Esophagus (tissue), 2 donors: ENCODE results near the gene RPL11. TPM values are rescaled to one million over a fixed set of nuclear protein-coding genes. Genes with fewer than 3 reads are reported as not detected.

Source experiments
- H3K27ac ChIP-seq, 2 donors: one replicate each; pipeline ENCODE4 v1.5.1; 2013; ENCODE audit warnings: low read depth in 2 of 2, mild to moderate bottlenecking in 2 of 2, inconsistent platforms in 1 of 2, low read length in 1 of 2, moderate library complexity in 1 of 2
- H3K27me3 ChIP-seq, 2 donors: one replicate each; pipeline ENCODE4 v1.6.1; 2013; ENCODE audit warnings: low read length in 2 of 2, control low read depth in 1 of 2, mild to moderate bottlenecking in 1 of 2; ENCODE audit not compliant: insufficient read depth in 2 of 2, control insufficient read depth in 1 of 2
- H3K36me3 ChIP-seq, 2 donors: one replicate each; pipeline ENCODE4 v1.6.1; 2013; ENCODE audit warnings: low read length in 1 of 2; ENCODE audit not compliant: control insufficient read depth in 2 of 2, insufficient read depth in 2 of 2
- H3K4me1 ChIP-seq, 2 donors: one replicate each; pipeline ENCODE4 v1.6.1; 2013; ENCODE audit warnings: low read length in 1 of 2; ENCODE audit not compliant: control insufficient read depth in 2 of 2, insufficient read depth in 2 of 2
- H3K4me3 ChIP-seq, 2 donors: one replicate each; pipeline ENCODE4 v1.5.1; 2013; ENCODE audit warnings: low read length in 2 of 2, mild to moderate bottlenecking in 2 of 2, low read depth in 1 of 2, moderate library complexity in 1 of 2
- H3K9me3 ChIP-seq, 2 donors: one replicate each; pipeline ENCODE4 v1.6.1; 2013; ENCODE audit warnings: mild to moderate bottlenecking in 2 of 2, low read depth in 1 of 2, low read length in 1 of 2, moderate library complexity in 1 of 2; ENCODE audit not compliant: control insufficient read depth in 2 of 2, insufficient read depth in 1 of 2
- WGBS, 2 donors: extraction: QIAGEN DNeasy Blood & Tissue Kit; methylation state at CpG; one replicate each; pipeline ENCODE4 v1.1.7; 2013; 5-methylcytosine and 5-hydroxymethylcytosine counted together
- polyA plus RNA-seq, 2 donors: library from polyadenylated mRNA; stranded (reverse); fragments of 200-250 nt; gene quantifications; one replicate each; pipeline ENCODE4 v1.2.3, GENCODE V29; 2013
- donor health status: healthy with polysubstance abuse.
- donor health status: Bipolar disorder and iron deficiency.

Gene RPL11
- polyA plus RNA-seq, 2 donors = 2,294 to 2,445 TPM

DNA sequence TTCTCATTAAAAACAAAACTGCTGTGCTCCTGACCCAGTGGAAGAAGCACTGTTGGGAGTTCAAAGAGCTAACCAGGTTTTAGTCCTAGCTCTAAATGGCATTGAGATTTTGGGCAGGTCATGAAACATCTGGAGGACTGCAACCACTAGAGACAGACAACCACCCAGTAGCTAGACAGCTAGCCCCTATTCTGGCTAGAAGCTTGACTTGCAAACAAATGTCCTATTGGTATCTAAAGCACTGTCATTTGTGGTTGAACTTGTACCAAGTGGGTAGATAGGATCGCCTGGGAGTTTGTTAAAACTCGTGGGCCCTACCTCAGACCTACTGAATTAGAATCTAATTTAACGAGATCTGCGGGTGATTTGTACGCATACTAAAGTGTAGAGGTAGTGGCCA, 6.9 kb downstream of the RPL11 start:
- no peaks in the 10 kb centered on the region for H3K27me3 ChIP-seq
- H3K27ac ChIP-seq = no peak overlapping the region
- WGBS, 2 donors = 72 to 75% methylated on average over 5 of the region's 5 CpGs
- H3K4me3 ChIP-seq = no peak overlapping the region
- peaks cover 2 to 9% of the 10 kb centered on the region in 2 donors for H3K4me1 ChIP-seq
- H3K36me3 ChIP-seq = peaks cover 22 to 42% of the 10 kb centered on the region in 2 donors
- H3K9me3 ChIP-seq = no peaks in the 10 kb centered on the region

GRCh38 chr1:23699280-23700179, 7.9 kb downstream of the RPL11 start:
- H3K4me1 ChIP-seq = peaks cover 2 to 7% of the 10 kb centered on the region in 2 donors
- H3K27ac ChIP-seq = no peak overlapping the region
- WGBS, 2 donors = 59 to 81% methylated on average over 7 of the region's 7 CpGs
- H3K9me3 ChIP-seq = no peaks in the 10 kb centered on the region
- H3K36me3 ChIP-seq = peaks cover 20 to 36% of the 10 kb centered on the region in 2 donors
- no peak overlapping the region for H3K4me3 ChIP-seq
- H3K27me3 ChIP-seq = no peaks in the 10 kb centered on the region

DNA sequence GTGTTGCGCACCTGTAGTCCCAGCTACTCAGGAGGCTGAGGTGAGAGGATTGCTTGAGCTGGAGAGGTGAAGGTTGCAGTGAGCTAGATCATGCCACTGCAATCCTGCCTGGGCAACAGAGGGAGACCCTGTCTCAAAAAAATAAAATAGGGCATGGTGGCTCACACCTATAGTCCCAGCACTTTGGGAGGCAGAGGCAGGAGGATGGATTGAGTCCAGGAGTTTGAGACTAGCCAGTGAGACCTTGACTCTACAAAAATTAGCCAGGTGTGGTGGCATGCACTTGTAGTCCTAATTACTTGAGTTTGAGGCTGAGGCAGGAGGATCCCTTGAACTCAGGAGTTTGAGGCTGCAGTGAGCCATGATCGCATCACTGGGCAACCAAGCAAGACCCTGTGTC, 9.7 kb downstream of the RPL11 start:
- Histone ChIP-seq H3K4me1 (no peaks in the 10 kb centered on the region), H3K36me3 (peaks cover 13 to 24% of the 10 kb centered on the region in 2 donors), H3K9me3 (no peaks in the 10 kb centered on the region), H3K27me3 (no peaks in the 10 kb centered on the region), H3K27ac (no peak overlapping the region), H3K4me3 (no peak overlapping the region)
- WGBS, 2 donors = 94 to 95% methylated on average over 2 of the region's 2 CpGs

GRCh38 chr1:23701996-23702395, 10.4 kb downstream of the RPL11 start:
- H3K36me3 ChIP-seq = peaks cover 10 to 20% of the 10 kb centered on the region in 2 donors

GRCh38 chr1:23704834-23705495, 13.4 kb downstream of the RPL11 start:
- WGBS, 2 donors = 63 to 78% methylated on average over 6 of the region's 6 CpGs

More at GRCh38 chr1:23701996-23702395, 10.4 kb downstream of the RPL11 start:
- Histone ChIP-seq H3K4me1 (no peaks in the 10 kb centered on the region), H3K27ac (no peak overlapping the region), H3K9me3 (no peaks in the 10 kb centered on the region), H3K27me3 (no peaks in the 10 kb centered on the region), H3K4me3 (no peak overlapping the region)
- WGBS, 2 donors = 81 to 82% methylated on average over 5 of the region's 5 CpGs

DNA sequence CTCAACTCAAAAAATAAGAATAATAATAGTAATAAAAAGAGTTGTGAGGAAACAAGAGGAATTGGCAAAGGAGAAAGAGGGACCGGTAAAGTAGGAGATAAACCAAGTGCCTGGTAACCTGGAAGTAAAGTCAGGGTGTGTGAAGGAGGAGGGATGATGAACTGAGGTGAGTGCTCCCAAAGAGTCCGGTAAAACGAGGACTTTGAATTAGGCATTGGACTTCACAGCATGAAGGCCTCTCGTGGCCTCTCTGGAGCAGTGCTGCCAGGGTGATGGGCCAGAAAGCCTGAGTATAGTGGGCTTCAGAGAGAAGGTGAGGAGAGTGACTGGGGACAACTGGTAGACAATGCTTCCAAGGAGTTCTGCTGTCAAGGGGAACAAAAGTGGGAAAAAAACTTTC, 17.6 kb downstream of the RPL11 start:
- 88 to 89% methylated on average over 4 of the region's 4 CpGs for WGBS, 2 donors
- Histone ChIP-seq H3K9me3 (no peaks in the 10 kb centered on the region), H3K36me3 (peaks cover 4 to 5% of the 10 kb centered on the region in 2 donors), H3K4me1 (no peaks in the 10 kb centered on the region), H3K4me3 (no peak overlapping the region), H3K27me3 (no peaks in the 10 kb centered on the region), H3K27ac (no peak overlapping the region)

More at GRCh38 chr1:23704834-23705495, 13.4 kb downstream of the RPL11 start:
- Histone ChIP-seq H3K27me3 (no peaks in the 10 kb centered on the region), H3K27ac (no peak overlapping the region), H3K4me1 (no peaks in the 10 kb centered on the region), H3K9me3 (no peaks in the 10 kb centered on the region), H3K4me3 (no peak overlapping the region), H3K36me3 (peaks cover 10 to 16% of the 10 kb centered on the region in 2 donors)

- H3K4me1 ChIP-seq = no peaks in the 10 kb centered on the region
- no peak overlapping the region for H3K27ac ChIP-seq
- WGBS, 2 donors = 74 to 77% methylated on average over 3 of the region's 3 CpGs
Observed at GRCh38 chr1:23718482-23718881, 26.9 kb downstream of the RPL11 start.

GRCh38 chr1:23719162-23719820, 27.7 kb downstream of the RPL11 start:
- H3K36me3 ChIP-seq = peaks cover 2 to 5% of the 10 kb centered on the region in 2 donors
- no peak overlapping the region for H3K4me3 ChIP-seq
- H3K4me1 ChIP-seq = no peaks in the 10 kb centered on the region
- WGBS, 2 donors = 78 to 81% methylated on average over 3 of the region's 3 CpGs
- H3K9me3 ChIP-seq = no peaks in the 10 kb centered on the region
- no peaks in the 10 kb centered on the region for H3K27me3 ChIP-seq
- H3K27ac ChIP-seq = no peak overlapping the region

More at GRCh38 chr1:23718482-23718881, 26.9 kb downstream of the RPL11 start:
- H3K27me3 ChIP-seq = no peaks in the 10 kb centered on the region
- peaks cover 2 to 5% of the 10 kb centered on the region in 2 donors for H3K36me3 ChIP-seq
- no peak overlapping the region for H3K4me3 ChIP-seq
- H3K9me3 ChIP-seq = no peaks in the 10 kb centered on the region

DNA sequence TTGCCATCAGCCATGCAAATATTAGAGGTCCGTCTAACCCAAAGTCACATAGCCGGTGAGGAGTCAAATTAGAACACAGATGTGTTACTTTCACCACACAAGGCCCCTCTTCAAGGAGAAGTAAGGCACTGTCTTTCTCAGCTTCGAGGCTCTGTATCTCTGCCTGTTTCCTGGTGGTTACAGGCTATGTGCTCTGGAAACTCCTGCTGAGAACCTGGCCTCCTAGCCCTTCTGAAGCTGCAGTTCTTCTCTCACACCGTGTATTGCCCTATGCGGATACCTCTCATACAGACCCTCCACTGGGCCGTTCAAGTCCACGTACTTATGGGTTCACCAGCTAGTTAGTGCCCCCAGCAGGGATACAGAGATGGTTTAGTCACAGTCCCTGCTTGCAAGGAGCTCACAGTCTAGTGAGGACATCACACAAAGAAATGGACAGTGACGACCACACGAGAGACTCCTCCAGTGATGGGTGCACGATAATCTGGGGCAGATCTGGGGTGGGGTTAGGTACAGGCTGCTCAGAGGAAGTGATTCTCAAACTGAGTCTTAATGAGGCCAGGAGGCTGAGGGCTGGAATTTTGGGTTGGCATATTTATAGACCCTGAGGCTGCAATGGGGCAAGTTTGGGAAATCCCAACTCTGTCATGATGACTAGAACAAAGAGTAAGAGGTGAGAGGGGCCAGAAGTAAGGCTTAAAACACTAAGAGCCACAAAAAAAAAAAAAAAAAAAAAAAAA, 28.8 kb downstream of the RPL11 start:
- H3K4me3 ChIP-seq = no peak overlapping the region
- 77 to 78% methylated on average over 10 of the region's 10 CpGs for WGBS, 2 donors

More for the DNA sequence above, 28.8 kb downstream of the RPL11 start:
- H3K36me3 ChIP-seq = no peaks in the 10 kb centered on the region
- no peaks in the 10 kb centered on the region for H3K9me3 ChIP-seq
- no peaks in the 10 kb centered on the region for H3K4me1 ChIP-seq
- no peak overlapping the region for H3K27ac ChIP-seq
- H3K27me3 ChIP-seq = no peaks in the 10 kb centered on the region
